Stimulated activated CD8-positive, alpha-beta memory T cell treated with anti-CD3 and anti-CD28 coated beads, Interleukin-4, amount 100 ng/mL, for 4 hours (primary cell): ENCODE results near the gene EIF4A3.

Experiments used
- DNase-seq, 2 donors: peaks; one replicate each; pipeline ENCODE4 v3.0.0-alpha.2; 2020; ENCODE audit warnings: low read depth in 2 of 2, low spot score in 1 of 2

The EIF4A3 gene

DNA sequence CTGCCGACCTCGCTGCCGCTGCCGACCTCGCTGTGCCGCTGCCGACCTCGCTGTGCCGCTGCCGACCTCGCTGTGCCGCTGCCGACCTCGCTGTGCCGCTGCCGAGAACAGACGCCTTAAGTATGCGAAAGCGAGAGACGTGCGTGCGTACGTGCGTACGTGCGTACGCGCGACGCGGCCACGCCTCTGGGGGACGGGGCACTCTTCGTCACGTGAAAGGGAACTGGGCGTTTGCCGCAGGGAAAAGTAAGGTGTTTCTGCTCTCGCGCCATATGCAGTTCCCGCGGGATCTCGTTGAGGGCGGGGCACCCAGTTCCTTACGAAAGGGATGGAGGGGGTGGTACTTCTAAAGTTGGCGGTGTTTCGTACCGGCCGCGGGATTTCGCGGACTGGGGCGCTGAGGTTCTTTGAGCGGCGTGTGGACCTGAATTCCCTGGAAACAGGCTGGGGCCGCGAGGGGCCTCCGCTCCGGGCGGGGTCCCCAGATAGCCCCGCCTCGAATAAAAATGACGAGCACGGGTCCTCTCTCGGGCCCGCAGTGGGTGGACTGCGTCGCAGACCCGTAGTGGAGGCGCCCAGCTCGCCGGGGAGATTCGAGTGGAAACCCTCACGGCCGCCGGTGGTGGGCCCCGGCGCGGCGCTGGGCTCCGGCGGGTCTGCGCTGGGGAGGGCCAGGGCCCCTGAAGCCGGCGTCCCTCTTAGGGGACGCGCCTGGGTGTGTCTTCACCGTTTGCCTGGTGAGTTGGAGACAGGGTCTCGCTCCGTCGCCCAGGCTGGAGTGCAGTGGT, at the start of gene EIF4A3:
Gene EIF4A3 (minus strand): TSS at position 94 of the 788 bp plus-strand sequence. CDS start 167 bp downstream, outside the sequence.
- peak; percentile 88 to 95 for DNase-seq

DNA sequence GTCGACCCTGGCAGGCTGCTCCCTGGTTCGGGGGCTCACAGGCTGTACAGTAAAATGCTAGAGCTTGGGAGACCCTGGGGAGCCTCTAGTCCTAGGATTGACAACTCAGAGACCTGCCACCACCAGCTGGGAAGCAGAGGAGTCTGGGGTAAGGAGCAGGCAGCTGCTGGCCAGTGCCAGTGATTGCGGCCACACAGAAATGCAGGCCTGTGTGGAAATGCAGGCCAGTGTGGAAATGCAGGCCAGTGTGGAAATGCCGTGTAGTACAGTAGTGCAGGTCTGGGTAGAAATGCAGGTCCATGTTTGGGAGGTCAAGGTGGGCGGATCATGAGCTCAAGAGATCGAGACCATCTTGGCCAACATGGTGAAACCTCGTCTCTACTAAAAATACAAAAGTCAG, 49.7 kb upstream of the EIF4A3 start:
- DNase-seq = no peak

DNA sequence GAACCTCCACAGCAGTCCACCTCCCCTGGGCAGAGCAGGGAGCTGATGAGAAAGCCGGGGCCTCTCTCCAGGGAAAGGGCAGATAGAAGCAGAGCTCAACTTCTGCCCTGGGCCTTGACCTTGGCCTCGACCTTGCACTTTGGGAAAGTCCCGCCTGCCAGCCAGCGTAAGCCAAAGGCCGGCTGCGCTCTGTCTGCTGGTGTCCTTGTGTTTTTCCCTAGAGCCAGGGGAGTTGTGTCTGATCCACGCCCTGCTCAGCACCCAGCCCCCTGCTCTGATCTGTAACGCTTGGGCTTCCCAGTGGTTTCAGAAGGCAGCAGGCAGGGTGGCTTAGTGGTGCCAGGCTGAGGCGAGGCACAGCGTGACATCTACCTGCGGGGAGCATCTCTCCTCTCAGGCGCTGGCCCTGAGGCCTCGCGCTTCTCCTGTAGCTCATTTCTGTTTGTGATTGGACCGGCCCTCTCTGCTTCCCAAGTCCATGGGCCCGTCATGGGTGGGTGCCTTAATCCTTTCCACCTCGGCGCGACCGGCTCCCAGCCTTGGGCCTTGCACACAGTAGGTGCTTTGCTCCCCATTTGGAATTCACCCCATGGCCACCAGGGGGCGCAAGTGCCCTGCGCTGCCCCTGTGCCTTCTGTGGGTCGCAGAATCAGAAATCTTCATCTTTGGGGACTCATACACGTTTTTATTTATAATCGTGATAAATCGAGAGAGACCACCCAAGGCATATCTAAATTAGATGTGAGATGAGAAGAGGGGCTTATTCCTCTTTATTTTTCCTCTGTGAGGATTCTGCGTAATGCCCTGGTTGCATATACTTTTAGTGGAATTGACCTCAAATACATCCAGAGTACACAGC, 49.0 kb upstream of the EIF4A3 start:
- DNase-seq = peak; percentile 21 to 28

DNA sequence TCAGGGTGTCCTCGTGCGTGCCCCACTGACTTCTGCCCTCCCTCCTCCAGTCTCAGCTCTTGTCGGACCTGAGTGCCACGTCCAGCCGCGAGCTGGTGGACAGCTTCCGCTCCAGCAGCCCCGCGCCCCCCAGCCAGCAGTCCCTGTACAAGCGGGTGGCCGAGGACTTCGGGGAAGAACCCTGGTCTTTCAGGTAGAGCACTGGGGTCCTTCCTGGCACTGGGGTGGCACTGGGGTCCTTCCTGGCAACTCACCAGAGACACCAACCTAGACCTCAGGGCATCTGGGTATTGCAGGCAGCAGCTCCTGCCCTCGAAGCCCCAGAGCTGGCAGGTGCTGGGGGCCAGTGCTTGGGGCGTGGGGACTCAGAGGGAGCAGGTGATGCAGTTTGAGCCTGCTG, 48.2 kb upstream of the EIF4A3 start:
- no peak for DNase-seq

DNA sequence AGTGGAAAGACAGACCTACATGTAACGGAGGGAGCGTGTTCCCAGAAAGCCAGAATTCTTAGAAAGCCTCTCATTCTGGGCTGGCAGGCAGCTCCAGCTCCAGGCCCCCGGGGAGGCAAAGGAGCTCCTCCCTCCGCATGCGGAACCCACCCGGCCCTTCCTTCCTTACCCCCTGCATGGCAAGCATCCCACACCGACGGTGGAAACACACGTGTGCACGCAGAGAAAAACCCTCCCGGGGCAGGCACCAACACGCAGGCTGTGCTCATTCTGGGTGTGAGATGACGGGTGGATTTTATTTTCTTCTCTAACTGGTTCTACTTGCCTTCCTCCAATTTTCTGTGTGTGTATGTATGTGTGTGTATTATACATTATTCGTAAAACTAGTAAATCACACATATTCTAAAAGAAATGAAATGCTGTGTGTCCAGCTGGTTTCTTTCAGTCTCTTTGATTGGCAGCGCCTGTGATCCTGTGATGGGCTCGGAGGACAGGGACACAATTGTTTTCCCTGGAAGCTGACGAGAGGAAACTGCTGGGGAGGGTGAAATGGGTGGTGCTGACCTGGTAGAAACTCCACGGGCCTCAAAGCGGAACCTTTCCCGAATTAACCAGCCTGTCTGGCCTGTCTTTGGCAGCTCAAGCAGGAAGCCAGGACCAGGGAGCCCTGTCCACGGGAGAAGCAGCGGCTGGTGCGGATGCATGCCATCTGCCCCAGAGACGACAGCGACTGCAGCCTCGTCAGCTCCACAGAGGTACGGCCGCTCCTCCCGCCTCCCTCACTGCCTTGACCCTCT, 45.1 kb upstream of the EIF4A3 start:
- DNase-seq = no peak

DNA sequence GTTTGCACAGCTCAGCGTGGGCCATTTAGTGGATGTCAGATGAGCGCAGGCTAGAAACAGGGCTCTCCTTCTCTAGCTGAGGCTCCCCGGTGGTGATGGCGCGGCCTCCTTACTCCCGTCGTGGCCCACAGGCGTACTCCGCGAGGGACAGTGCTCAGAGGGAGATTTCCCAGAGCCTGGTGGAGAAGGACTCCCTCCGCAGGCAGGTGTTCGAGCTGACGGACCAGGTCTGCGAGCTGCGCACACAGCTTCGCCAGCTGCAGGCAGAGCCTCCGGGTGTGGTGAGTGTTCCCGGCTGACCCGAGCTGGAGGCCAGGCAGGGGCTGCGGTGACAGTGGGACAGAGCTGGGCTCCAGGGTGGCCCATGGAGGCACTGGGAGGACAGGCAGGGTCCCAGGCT, 44.3 kb upstream of the EIF4A3 start:
- DNase-seq = no peak

DNA sequence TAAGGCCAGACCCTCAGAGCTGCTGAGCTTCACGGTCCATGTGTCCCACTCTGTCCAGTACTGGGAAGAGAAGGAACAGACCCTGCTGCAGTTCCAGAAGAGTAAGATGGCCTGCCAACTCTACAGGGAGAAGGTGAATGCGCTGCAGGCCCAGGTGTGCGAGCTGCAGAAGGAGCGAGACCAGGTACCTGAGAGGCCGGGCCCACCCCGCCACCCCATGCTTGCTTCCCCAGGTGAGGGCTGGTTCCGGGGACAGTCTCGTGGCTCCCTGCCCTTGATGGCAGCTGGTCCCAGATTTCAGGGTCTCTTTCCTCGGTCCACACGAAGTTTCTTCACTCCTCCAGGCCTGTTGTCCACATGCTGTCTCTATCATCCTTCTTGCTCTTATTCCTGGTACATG, 43.8 kb upstream of the EIF4A3 start:
- no peak for DNase-seq

DNA sequence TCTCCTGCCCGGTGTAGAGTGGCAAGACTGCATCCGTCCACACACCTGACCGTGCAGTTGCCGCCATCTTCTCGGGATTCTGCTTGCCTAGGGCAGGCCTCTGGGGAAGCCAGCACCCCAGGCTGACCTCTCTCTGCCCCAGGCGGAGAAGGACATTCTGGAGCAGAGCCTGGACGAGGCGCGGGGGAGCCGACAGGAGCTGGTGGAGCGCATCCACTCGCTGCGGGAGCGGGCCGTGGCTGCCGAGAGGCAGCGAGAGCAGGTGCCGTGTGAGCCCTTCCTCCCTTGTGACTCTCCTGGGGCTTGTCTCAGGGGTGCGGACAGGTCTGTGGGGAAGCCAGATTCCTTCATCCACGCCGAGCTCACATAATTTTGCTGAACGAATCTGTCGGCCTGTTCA, 42.7 kb upstream of the EIF4A3 start:
- DNase-seq = no peak

DNA sequence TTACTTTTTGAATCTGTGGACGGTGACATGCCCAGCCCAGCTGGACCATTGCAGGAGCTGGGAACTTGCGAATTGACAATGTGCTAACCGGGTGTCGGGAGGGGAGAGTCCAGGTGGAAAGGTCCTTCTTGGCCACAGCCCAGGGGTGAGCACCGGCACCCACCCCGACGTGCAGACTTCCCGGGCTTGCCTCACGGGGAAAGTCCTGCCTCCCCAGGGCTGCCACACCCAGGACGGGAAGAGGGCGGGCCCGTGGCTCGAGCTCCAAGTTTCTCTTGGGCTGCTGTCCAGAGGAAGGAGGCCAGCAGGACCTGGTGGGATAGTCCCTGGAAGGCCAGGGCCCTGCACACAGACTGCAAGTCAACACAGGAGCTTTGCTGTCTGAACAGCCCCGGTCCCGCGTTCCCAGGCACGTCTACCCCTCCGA, 40.6 kb upstream of the EIF4A3 start:
- no peak for DNase-seq

DNA sequence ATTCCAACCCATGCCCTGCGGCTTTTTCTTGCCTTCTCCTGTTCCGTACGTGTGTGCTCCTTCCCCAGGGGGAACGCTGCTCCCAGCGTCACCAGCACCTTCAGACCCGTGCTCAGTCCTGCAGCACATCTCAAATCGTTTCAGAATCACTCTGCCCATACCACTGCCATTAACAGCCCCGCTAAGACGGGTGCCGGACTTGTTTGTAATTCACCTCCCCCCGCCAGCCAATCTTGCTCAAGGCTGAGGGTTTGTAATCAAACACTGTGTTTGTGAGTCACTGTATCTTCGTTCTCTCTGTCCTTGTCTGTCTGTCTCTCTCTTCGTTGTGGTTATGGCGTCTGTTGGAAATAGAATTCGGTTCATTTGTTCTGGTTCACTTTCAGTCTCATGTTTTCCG, 40.2 kb upstream of the EIF4A3 start:
- DNase-seq = no peak

DNA sequence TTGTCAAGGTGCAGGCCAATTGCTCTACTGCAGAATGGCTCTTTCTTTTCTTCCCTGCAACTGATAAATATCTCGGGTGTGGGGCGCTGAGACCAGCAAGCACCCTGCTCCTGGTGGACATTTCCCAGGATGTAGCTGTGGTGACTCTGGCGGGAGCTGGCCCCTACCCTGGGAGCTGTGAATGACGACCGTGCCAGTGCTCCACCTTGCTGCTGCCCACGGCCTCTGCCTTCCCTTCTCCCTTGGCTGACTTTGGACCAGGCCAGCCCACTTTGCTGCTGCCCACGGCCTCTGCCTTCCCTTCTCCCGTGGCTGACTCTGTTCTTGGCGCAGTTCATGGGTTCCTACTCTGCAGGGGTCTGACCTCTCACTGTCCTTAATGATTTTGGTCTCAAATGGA, 39.0 kb upstream of the EIF4A3 start:
- DNase-seq = no peak

DNA sequence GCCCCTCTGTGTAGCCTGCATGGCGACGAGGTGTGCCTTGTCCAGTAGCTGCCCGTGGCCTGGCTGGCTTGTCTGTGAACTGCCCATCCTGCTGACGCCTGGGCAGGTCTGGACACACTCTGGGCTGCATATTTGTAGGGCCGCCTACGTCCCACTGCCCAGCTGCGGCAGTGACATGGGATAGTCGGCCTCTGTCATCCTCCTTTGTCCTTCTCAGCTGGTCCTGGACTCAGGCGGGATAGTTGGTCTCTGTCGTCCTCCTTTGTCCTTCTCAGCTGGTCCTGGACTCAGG, 37.4 kb upstream of the EIF4A3 start:
- no peak for DNase-seq

DNA sequence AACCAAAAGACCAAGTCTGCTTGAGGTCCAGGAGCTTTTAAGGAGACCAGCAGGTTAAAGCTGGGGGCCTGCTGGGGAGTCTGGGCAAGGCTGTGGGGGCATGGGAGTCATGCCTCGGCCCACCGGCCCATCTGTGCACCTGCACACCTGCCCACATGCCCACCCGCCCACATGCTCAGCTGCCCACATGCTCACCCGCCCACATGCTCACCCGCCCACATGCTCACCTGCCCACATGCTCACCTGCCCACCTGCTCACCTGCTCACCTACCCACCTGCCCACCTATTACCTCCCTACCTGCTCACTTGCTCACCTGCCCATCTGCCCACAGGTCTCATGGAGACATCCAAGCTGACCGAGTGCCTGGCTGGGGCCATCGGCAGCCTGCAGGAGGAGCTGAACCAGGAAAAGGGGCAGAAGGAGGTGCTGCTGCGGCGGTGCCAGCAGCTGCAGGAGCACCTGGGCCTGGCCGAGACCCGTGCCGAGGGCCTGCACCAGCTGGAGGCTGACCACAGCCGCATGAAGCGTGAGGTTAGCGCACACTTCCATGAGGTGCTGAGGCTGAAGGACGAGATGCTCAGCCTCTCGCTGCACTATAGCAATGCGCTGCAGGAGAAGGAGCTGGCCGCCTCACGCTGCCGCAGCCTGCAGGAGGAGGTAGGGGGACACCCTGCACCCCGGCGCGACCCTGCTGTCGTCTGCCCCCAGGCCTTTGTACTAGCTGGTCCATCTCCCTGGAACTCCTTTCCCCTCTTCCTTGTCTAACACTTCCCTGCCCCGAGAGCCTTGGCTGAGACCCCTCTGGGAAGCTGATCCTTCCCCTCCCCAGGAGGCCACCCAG, 36.9 kb upstream of the EIF4A3 start:
- no peak for DNase-seq

DNA sequence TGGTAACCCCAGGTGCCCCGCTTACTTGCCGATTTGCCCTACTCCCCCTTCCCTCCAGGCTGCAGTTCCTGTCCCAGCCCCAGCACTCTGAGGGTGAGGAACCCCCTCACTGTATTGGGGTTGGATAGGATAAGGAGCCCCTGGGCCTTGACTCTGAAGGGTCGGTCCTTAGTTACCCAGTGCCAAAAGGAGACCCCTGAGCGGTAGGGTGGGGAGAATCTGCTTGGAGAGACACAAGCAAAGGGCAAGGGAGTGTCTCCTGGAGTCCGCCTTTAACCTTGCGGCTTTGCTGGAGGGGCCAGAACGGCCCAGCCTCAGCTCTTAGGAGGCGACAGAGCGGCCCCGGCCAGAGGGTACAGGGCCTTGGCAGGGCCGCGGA, 35.9 kb upstream of the EIF4A3 start:
- no peak for DNase-seq

DNA sequence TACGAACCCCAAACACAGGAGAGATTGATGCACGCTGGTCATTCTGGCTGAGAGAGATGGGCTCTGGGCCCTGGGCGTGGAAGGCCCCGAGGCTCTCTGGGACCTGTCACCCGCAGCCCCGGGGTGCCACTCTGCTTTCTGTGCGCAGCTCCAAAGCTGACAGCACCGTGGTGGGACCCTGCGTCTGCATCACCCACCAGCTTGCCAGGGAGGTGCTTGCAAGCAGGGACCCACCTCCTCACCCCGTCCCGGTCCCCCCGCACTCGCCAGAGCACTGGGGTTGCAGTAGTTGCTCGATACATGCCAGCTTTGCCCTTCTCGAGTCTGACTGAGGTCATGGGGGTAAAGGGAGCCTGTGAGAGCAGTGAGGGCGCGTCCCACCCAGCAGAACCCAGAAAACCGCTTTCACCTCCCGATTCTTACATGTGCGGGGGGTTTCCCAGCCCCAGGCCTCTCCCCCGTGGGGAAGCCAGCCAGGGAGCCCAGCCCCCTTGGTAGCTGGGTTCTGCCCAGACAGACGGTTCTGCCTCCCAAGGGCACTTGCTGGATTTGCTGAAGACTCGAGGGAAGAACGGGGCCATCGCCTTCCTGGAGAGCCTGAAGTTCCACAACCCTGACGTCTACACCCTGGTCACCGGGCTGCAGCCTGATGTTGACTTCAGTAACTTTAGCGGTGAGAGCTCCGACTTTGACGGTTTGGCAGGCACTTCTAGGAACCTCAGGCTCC, 35.4 kb upstream of the EIF4A3 start:
- no peak for DNase-seq

DNA sequence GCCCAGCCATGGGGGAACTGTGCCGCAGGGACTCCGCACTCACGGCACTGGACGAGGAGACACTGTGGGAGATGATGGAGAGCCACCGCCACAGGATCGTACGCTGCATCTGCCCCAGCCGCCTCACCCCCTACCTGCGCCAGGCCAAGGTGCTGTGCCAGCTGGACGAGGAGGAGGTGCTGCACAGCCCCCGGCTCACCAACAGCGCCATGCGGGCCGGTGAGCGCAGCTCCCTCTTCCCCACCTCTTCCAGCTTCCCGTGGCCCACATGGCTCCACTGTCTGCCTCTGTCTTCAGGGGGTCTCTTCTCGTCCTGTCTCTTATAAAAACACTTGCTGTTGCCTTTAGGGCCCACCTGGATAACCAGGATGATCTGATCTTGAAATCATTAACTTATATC, 34.5 kb upstream of the EIF4A3 start:
- no peak for DNase-seq

DNA sequence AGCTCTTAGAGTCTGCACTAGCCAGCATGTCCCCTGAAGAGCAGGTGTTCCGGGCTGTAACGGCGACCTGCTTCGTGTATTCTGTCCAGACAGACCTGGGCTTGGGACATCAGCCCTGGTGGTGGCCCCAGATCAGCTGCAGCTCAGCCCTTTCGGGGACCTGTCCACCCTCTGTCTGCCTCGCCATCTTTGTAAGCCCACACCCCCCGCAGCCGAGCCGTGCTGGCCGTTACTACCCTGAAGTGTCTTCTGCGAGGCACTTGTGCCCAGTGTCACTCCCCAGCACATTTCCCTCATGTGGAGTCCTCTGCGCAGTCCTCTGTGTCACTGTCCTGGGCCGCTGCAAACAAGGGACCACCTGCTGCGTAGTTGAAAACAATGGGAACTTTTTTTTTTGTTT, 33.3 kb upstream of the EIF4A3 start:
- no peak for DNase-seq

DNA sequence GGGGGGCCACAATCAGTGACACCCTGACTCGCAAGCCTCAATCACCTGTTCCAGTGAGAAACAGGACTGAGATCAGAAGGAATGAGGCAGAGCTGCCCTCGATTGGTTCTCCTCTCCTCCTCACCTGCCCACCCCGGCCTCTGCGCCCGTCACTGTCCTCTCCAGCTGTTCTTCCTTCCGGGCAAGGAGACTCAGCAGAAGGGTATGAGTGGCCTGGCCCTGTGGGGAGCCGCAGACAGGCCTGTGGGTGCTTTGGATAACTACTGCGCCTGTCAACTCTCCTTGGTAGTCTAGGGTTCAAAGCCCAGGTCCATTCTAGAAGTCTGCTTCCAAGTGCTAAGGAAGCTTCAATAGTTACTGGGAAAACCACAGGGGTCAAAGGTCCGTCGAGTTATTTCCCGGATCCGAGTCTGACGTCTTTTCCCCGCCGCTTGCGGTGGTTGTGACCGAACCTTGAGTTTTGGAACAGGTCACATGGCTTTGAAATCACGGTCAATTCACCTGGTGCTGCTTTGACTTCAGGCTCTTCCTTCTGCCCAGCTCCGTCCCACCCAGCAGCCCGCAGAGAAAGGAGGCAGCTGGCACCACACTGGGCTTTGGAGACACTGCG, 31.2 kb upstream of the EIF4A3 start:
- no peak for DNase-seq

DNA sequence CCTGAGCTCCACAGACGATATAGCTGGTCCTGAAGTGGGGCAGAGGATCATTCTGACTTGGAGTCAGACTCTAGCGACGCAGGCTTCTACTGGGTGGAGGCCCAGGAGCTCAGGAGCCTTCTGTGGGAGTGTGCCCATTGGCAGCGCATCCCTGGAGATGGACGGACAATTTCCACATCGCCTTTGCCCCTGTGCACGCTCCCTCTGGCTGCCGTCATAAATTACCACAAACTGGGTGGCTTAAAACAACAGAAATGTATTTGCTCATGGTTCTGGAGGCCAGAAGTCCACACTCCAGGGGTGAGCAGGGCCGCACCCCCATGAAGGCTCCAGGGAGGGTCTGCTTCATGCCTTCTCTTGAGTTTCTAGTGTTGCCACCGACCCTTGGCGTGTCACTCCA, 29.8 kb upstream of the EIF4A3 start:
- DNase-seq = no peak

DNA sequence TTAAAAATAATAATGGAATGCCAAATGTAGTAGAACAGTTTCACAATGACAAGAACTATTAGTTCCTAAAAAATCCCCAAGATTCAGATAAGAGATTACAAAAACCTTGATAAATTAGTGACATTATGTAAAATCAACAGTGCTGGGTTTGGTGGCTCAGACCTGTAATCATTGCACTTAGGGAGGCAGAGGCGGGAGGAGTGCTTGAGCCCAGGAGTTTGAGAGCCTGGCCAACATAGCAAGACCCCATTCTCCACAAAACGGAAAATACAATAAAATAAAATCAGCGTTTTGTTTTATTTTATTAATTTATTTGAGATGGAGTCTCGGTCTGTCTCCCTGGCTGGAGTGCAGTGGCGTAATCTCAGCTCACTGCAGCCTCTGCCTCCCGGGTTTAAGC, 27.0 kb upstream of the EIF4A3 start:
- no peak for DNase-seq
